COR-L47 (cell line): ENCODE data around the gene ZNHIT1.
A peak's percentile ranks its signal among the peaks of the same experiment; 100 is the strongest.

Experiments used
- DNase-seq: peaks from one replicate; lab custom pipeline; 2025; lab: John Stamatoyannopoulos, UW

ZNHIT1 gene

GRCh38 chr7:101217388-101218235 is at the start of gene ZNHIT1, which contains the start of gene PLOD3:
ZNHIT1 (plus strand) TSS chr7:101218165; CDS start chr7:101218196, 31 bp downstream.
PLOD3 (minus strand) TSS chr7:101217581; CDS start chr7:101217274, 307 bp downstream.
- DNase-seq, result peak; percentile 98

DNA sequence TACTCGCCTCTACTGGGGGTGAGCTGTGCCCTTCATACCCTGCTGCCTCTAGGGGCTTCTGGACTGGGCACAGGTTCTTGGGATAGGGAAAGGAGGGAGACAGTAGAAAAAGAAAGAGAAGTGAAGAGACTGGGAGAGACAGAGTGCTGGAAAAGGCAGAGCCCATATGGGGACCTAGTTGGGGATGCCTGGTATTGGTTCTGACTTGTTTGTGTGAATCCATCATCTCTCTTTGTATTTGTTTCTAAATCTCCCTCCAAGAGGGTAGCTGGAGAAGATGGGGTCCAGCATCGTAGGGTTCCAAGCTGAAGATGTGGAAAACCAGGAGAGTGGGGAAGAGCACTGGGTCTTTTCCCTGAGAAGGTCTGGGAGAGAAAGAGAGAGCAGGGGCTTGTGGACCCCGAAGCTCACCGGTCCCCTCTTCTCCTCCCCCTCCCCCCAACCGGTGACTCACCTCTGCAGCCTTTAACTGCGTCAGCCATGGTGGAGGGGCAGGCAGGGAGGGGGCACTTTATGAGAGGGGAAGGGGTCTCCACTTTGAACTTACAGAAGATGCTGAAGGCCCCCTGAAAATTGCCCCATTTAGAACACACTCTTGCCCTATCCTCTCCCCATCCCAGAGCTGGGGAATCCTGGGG is 49.4 kb upstream of the ZNHIT1 start:
- no peak for DNase-seq

DNA sequence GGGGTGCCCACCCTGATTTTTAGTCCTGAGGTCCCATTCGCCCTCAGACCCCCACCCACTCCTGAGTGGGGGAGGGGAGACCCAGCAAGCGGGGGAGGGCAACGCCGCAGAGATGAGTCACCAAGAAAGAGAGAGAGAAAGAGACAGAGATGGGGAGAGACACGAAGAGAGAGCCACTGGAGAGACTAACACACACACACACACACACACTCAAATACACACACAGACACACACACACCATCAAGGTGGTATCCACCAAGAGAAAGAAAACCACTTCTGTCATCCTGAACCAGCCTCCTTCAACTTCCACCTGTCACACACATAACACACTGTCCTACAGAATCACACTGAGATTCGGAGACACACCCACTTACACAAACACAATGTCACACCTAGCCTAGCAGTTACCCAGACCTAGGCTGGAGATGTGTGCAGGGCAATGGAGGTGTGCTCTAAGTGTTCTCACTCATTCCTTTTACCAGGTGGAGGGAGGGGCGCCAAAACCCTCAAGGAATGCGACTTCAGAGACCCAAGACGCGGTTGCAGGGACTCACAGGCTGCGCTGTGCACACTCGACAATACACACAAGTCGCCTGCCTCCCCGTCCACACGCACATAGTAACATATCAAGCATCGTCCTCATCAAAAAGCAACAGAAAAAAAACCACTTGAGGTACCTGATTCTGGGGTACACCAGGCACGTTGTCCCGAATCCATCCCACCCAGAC is 48.7 kb upstream of the ZNHIT1 start:
- no peak for DNase-seq

- DNase-seq, result peak; percentile 58
Observed at GRCh38 chr7:101169838-101170551, 48.0 kb upstream of the ZNHIT1 start.

GRCh38 chr7:101170617-101171441 is 47.1 kb upstream of the ZNHIT1 start:
- no peak for DNase-seq

DNA sequence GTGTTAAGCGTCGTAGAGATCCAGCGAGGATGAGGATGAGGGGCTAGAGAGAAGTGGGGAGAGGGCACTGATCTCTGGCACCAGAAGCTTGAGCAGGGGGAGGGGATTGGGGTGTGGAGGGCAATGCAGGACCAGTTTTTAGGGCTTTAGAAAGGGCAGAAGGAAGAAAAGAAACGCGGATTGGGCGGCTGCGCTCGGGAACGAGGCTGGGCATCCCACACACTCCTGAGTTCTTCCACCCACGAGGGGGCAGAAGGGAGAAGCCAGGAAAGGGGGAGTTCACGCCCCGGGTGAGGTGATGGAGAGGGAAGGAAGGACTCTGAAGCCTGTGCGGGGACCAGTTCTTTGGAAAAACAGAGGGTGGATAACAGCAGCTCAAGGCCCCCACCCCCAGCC is 46.5 kb upstream of the ZNHIT1 start:
- DNase-seq, result no peak

DNA sequence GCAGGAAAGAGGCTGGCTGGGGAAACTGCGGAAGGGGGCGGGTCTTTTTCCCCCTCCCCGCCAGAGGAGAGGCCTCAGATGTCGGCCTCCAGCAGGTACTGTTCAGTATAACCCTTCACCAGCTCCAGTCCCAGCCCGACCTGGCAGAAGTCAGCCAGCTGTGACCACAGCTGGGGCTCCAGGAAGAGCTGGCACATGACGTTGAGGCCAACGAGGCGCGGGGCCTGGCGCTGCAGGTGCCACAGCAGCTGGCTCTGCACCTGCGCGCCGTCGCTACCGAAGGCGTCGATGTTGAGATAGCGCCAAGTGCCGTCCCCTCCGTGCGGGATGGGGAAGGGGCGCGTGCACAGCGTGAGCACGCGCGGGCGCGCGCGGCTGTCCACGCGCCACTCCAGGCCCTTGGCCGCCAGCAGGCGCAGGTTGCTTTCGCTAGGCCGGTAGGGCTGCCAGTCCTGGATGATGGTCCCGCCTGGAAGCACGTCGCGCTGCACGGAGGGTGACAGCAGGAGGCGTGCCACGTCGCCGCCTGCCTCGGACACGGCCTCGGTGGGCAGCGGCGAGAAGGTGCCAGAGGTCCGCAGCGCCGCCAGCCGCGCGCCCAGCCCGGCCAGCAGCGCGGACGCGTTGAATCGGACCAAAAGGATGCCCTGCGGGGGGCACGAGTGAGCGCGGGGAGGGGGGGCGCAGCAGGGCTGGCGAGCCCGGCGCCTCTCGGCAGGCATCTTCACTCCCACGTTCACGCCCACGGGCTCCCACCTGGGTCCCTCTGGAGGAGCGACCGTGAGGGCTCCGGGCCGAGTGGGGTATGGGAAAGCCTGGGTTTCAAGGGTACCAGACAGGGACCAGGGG is 45.7 kb upstream of the ZNHIT1 start:
- peak; percentile 88 for DNase-seq

DNA sequence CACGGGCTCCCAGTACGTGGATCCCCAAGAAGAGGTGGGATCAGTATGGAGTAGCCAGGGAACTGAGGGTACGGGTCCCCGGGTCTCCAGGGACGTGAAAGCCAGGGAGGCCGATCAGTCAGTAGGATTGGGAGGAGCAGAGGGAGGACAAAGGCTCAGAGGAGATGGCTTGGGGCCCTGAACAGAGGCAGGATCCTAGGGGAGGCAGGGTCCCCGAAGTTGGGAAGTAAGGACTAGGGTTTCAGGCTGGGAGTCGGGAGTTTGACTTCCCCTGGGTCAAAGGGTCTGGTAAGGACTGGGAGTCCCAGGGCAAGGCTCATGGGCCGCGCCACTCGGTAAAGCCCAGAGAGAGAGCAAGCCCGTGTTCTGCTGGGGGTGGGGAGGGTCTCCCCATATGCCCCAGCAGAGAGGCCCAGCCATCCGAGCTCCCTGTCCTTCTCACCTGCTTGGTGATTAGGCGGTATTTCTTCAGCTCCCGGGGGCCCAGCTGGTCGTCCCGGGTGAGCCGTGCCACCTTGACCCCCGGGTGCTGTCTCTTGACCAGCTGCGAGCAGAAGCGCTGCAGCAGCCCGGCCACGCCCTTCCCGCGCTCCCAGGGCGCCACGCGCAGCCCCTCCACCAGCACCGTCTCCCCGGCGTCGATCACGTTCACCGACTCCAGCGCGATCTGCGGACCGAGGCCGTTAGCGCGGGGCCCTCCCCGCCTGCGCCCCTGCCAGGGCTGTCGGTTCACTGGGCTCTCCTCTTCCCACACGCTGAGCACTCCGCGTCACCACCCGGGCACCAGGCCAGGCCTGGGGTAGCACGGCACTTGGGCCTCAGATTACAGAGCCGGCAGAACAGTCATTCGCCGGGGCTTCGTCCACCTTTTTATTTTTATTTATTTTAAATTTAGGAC is 44.9 kb upstream of the ZNHIT1 start:
- peak; percentile 85 for DNase-seq

- no peak for DNase-seq
Observed at GRCh38 chr7:101173752-101174244, 44.2 kb upstream of the ZNHIT1 start.

DNA sequence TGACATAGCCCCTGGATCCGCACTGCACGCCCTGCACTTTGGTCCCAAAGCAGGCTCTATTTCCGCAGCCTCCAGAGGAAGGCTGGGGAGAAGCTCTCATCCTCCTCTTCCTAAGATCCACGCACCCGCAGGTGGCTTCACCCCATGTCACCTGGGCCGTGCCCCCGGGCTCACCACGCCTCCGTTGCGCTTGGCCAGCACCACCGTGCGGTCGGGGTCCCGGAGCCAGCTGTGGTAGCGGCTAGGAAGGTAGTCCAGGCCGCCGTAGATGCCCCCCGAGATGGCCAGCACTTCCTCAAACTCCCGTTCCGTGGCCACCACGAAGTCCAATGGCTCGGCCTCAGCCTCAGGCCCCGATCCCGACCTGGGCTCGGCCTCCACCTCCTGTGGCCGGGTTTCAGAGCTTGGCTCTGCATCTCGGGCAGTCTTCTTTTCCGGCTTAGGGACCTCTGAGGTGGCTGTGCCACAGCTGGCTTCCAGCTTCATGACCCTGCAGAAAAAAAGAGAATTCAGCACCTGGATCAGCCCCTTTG is 43.6 kb upstream of the ZNHIT1 start:
- DNase-seq, result no peak

DNA sequence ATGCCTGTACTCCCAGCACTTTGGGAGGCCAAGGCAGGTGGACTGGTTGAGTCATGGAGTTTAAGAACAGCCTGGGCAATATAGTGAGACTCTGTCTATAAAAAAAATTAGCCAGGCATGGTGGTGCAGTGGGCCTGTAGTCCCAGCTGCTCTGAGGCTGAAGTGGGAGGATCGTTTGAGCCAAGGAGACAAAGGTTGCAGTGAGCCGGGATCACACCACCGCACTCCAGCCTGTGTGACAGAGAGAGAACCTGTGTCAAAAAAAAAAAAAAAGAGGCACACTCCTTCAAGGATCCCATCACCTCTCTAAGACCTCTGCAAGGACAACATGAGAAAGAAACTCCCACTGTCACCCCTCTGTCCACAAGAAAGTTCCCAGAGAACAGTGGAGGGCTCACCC is 42.3 kb upstream of the ZNHIT1 start:
- DNase-seq, result no peak

DNA sequence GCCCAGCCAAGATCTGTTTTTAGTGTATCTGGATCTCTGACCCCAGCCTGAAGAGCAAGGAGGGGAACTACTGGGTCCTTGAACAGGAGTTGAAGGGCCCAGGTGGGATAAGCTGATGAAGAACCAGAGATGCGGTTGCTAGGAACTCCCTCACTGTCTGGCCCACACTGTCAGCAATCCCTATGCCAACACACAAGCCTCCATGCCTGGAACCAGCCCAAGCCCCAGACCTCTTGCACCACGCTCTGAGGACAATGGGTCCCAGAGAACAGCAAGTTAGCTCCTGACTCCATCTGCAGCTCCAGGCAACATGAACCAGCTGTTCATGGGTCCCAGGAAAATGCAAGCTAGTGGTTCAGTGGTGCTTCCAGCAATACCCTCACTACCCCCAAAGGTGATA is 40.3 kb upstream of the ZNHIT1 start:
- DNase-seq, result no peak

DNA sequence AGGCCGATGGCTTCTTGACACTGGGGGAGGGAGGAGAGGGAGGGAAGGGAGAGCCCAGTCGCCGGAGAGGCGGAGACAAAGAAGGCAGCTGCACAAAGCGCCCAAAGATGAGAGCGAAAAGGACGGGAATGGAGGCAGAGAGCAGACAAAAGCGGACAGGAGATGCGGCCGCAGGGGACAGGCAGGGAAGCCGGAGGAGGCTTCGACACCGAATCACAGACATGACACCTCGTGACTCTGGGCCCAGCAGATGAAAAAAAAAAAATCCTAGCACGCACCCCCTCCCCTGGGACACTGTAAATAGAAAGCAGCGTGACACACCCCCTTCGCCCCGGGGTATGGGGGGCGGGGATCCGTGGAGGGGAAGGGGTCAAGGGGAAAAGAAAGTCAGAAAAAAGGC is 38.8 kb upstream of the ZNHIT1 start:
- no peak for DNase-seq

- no peak for DNase-seq
Observed at GRCh38 chr7:101179713-101180112, 38.3 kb upstream of the ZNHIT1 start.

DNA sequence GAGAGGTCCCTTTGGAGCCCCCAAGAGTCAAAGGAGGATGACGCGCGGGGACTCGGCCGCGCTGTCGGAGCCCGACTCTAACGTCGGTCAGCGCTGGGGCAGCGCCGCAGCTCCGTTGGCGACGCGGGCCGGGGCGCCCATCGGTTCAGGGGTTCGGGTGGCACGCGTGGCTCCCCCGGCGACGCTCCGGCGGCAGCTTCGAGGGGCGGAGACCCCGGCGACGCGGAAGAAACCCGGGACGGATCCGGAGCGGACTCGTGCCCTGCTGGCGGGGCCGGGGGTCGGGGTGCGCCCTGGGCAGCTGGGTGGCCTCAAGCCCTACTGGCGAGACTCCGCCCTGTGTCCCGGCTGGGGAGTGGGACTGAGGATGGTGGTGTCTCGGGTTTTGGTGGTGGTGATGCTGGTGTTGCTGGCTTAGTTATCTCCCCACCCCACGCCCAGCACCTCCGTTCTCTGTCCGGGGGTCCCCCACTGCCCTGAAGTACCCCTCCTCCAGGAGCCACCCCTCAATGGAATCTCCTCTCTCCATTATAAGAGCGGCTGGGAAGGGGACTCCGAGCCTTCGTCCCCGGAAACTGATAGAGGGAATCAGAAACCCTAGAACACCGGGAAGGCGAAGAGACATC is 37.7 kb upstream of the ZNHIT1 start, which contains the start of gene NAT16:
TSS of gene NAT16 (minus strand) at position 164 of the 626 bp plus-strand sequence. CDS start 5,486 bp downstream, outside the sequence.
- no peak for DNase-seq

DNA sequence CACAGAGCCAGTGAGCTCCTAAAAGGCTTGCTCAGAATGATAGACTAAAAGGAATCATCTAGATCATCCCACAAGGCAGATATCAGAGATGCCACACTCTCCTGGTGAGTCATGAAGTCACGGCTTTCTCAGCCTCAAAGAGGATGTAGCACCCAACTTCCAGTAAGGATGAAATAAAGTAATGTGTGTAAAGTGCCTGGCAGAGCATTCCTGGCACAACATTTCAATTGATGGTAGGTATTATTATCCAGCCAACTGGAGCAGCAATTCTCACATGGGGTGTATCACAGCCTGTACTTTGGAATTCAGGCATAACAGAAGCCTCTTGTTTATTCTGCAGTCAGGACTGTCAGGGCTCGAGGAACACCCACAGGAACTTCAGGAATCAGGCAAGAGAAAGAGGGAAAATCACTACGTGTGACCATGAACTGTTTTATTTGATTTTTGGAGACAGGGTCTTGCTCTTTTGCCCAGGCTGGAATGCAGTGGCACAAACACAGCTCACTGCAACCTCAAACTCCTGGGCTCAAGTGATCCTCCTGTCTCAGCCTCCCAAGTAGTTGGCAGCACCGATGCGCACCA is 32.6 kb upstream of the ZNHIT1 start:
- DNase-seq, result no peak

DNA sequence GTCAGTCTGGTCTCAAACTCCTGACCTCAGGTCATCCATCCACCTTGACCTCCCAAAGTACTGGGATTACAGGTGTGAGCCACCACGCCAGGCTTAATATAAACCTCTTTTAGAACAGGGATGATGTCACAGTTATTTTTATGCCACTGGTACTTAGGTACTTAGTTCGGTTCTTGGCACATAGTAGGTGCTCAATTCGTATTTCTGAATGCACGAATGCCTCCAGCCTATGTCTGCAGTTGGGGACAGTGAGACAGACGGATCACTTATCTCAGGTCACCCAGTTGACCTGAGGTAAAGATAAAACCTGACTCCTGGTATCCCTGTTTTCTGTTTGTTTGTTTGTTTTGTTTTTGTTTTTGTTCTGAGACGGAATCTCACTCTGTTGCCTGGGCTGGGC is 31.8 kb upstream of the ZNHIT1 start:
- no peak for DNase-seq
